NCI-H128 (cell line): ENCODE data around the gene IFT25.
"Not testable (repeated sequence)": the region's sequence is repeated elsewhere in the genome, so short reads cannot be mapped to it uniquely, and the experiment has no call there.

Experiments
- DNase-seq: peaks from one replicate; lab custom pipeline; 2025; ENCODE audit not compliant: unreplicated experiment; lab: John Stamatoyannopoulos, UW

Gene IFT25

DNA sequence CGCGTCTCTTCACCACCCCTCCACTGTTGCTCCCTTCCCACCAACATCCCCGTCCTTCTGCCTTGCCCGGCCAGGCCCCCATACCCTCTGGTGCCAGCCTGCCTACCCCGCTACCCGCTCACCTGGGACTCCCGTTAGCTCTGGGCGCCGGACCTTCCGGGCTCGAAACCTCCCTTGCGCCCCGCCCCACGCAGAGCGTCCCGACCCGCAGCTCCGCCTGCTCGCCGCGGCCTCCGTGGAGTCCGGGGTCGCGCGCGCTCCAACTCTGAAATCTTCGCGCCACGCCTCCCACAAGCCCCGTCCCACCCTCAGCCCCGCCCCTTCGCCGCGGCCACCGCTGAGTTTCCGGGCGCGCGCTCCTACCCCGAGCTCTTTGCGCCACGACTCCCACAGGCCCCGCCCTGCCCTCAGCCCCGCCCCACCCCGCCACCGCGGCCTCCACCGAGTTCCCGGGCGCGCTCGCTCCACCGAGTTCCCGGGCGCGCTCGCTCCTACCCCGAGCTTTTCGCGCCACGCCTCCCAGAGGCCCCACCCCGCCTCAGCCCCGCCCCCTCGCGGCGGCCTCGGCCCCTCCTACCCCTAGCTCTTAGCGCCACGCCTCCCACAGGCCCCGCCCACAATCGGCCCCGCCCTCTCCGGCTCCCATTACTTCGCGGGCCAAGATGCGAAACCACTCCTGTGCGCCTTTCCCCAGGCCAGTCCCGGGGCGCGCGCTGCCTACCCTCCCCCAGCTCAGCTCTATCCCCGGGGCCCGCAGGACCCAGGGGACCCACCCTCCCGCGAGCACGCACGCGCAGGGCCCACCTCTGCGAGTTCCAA lies at the start of gene IFT25:
TSS of gene IFT25 (minus strand) at position 267 of the 819 bp plus-strand sequence. CDS start 5,617 bp downstream, outside the sequence.
- peak; percentile 94 for DNase-seq

- DNase-seq = not testable (repeated sequence)
Measured at GRCh38 chr1:53994516-53994915, 49.0 kb upstream of the IFT25 start.

GRCh38 chr1:53992085-53992874 lies 46.8 kb upstream of the IFT25 start:
- DNase-seq = no peak

DNA sequence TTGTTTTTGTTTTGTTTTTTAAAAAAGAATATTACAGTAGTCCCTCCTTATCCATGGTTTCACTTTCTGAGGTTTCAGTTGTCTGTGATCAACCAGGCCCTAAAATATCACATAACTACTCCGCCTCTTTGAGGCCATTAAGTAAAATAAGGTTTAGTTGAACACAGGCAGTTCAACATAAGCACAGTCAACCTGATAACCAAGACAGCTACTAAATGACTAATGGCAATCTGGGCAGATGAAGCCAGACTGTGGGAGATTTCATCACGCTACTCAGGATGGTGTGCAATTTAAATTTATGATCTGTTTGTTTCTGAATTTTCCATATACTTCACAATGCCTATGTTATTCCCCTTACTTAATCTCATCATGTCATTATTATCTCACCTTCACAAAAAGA lies 42.4 kb upstream of the IFT25 start:
- no peak for DNase-seq

DNA sequence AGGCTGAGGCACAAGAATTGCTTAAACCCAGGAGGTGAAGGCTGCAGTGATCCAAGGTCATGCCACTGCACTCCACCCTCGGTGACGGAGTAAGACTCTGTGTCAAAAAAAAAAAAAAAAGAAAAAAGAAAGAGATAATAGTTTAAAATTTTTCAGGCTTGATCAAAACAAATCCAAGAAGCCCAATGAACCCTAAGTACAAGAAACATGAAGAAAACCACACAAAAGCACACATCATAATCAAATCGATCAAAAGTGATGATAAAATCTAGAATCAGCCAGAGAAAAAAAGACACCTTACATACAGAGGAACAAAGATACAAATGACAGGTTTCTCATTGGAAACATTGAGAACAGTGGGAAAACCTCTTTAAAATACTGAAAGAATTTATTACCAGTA lies 41.0 kb upstream of the IFT25 start:
- DNase-seq = no peak

GRCh38 chr1:53984726-53985125 lies 39.2 kb upstream of the IFT25 start:
- no peak for DNase-seq

DNA sequence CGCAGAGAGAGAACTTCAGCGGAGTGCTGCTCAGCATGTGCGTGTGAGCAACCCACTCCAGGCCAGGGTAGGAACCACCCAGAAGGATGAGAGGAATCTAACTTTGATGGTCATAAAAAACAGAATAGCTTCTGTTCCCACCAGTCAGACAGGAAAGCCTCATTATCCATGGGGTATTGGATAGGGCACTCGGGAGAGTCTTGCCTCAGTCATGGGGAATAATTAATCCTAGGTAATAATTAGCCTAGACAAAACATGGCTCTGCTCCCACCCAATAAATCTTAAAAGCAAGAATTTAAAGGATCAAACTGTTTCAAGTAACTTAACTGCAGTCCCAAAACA lies 37.2 kb upstream of the IFT25 start:
- DNase-seq = no peak

- no peak for DNase-seq
Measured at GRCh38 chr1:53982034-53982762, 36.7 kb upstream of the IFT25 start.

- no peak for DNase-seq
Measured at GRCh38 chr1:53981220-53981619, 35.7 kb upstream of the IFT25 start.

GRCh38 chr1:53979712-53980450 lies 34.4 kb upstream of the IFT25 start:
- no peak for DNase-seq

DNA sequence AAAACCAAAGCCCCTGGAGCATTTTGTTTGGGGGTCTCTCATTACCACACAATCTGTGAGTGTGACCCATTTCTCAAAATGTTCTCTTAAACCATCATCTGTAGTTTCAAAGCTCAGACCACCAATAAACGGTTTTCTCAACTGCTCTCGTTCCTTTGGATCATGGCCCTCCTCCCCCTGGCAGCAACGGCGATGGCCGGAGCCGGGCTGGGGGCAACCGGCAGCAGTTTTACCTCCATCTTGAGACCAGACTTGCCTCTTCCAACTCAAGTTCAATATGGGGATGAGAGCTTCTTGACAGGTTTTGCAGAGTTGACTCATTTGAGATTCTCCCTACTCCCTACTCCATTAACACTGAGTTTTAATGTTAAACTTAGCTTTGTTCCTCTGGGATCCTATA lies 30.4 kb upstream of the IFT25 start:
- no peak for DNase-seq

- no peak for DNase-seq
Measured at GRCh38 chr1:53971718-53972117, 26.2 kb upstream of the IFT25 start.

GRCh38 chr1:53969323-53969722 lies 23.8 kb upstream of the IFT25 start:
- not testable (repeated sequence) for DNase-seq

DNA sequence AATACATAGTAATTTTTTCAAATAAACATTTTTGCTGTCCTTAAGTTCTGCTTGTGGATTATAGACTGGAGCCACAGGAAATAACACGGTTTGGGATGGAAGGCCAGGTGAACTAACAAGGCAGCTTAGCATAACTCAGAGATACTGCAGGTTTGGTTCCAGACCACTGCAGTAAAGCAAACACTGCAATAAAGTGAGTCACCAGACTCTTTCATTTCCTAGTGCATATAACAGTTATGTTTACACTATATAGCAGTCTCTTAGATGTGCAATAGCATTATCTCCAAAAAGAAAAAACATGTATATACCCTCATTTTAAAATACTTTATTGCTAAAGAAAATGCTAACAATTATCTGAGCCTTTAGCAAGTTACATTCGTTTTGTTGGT lies 22.6 kb upstream of the IFT25 start:
- DNase-seq = no peak

DNA sequence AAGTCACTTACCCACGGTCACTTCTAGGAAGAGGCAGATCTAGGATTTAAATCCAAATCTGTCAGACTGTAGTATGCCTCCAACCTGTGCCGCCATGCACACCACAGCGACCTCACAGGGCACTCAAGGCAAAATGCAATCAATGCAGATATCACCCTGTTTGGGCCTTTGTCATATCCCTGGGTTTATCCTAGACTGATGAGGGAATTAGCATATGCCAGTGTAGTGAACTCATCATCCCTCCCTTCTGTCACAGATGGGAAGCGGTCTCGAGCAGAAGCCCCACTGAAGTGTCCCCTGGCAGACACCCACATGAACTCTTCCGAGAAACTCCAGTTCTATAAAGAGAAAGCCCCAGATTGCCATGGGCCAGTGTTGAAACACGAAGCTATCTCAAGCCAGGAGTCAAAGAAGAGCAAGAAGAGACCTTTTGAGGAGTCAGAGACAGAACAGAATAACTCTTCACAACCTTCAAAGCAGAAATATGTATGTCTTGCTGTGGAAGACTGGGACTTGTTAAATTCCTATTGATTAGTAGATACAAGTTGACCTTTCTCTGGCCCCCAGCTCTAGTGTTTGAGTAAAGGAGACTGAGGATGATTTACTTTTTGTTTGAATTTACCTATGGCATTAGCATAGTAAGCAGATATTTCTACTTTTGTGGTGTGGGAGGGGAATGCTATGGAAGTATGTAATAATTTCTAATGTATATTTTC lies 22.1 kb upstream of the IFT25 start:
- DNase-seq = no peak

DNA sequence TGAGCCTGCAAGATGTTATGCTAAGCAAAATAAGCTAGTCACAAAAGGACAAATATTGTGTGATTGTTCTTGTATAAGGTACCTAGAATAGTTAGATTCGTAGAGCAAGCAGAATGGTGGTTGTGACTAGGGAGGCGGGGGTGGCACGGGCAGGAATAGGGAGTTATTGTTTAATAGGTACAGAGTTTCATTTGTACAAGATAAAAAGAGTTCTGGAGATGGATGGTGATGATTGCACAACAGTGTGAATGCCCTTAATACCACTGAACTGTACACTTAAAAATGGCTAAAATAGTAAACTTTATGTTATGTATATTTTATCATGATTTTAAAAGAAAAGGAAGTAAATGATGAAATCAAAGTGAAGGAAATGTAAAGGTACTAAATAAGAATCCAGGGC lies 21.3 kb upstream of the IFT25 start:
- no peak for DNase-seq

DNA sequence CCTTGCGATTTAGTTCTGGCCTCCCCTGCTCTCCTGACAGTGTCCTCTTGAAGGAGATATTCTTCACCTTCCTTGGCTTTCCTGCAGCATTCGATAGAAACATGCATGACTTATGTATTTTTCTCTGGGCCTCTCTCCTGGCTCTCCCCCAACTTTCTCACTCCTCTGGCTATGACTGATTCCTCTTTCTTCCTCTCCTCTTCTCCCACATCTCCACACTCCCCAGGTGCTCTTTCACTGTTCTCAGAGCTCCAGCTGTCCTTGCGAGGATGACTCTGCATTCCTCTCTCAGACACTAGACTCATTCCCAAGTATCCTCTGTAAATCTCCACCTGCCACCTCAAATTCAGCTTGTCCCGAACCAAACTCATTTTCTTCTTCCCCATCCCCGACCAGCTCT lies 18.6 kb upstream of the IFT25 start:
- DNase-seq = no peak

DNA sequence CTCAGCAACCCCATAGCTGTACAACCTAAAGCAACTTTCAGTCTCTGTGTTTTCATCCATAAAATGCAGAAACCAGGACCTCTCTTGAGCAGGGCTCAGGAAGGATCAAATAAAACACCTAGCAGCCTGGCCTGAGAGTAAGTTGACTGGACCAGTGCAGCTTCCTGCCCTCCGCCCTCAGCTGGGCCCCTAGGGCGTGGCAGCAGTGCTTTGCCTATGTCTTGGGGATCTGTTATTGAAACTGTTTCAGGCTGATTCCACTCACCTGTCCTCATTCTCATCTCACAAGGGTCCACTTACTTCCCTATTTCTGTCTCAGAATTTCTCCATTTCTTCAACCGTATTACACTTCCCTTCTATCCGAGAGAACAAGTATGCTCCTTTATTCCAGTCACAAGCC lies 18.0 kb upstream of the IFT25 start:
- no peak for DNase-seq

- DNase-seq = no peak
Measured at GRCh38 chr1:53962395-53962794, 16.9 kb upstream of the IFT25 start.

GRCh38 chr1:53959664-53960250 lies 14.3 kb upstream of the IFT25 start:
- no peak for DNase-seq
